ENCODE data around the gene PTPRK. TPM values are rescaled to one million over a fixed set of nuclear protein-coding genes. Genes with fewer than 3 reads are reported as not detected.

PTPRK gene
- total RNA-seq, 2 experiments from 2014 or later = not detected

DNA sequence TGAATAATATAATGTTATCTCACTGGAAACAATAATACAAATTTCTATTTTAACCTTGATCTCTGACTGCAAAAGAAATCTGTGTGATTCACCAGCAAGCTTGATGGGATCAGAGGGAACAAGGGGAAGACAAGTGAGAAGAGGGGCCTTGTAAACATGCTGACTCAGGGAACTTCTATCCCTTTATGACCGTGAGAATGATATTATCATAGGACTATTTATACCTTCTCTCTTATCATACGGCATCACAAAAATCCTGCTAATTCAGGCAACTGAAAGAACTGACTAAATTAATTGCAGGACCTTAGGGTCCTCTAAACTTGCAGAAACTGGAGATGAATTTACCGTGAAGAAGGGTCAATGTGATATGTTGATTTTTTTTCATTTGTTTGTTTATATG is 173.3 kb downstream of the PTPRK start:
- H3K4me2 ChIP-seq (ENCODE audit: low read length) = no peak overlapping the region
- no peaks in the 10 kb centered on the region for H3K9me2 ChIP-seq (ENCODE audit: insufficient read depth, low read length)
- intact Hi-C loops (cut with micrococcal nuclease; ENCODE audit: unreplicated experiment) = no loop called here
- H3K79me2 ChIP-seq (ENCODE audit: insufficient read depth, low read depth, low read length) = no peaks in the 10 kb centered on the region
- TF ChIP-seq, protein P1, sequence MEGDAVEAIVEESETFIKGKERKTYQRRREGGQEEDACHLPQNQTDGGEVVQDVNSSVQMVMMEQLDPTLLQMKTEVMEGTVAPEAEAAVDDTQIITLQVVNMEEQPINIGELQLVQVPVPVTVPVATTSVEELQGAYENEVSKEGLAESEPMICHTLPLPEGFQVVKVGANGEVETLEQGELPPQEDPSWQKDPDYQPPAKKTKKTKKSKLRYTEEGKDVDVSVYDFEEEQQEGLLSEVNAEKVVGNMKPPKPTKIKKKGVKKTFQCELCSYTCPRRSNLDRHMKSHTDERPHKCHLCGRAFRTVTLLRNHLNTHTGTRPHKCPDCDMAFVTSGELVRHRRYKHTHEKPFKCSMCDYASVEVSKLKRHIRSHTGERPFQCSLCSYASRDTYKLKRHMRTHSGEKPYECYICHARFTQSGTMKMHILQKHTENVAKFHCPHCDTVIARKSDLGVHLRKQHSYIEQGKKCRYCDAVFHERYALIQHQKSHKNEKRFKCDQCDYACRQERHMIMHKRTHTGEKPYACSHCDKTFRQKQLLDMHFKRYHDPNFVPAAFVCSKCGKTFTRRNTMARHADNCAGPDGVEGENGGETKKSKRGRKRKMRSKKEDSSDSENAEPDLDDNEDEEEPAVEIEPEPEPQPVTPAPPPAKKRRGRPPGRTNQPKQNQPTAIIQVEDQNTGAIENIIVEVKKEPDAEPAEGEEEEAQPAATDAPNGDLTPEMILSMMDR (conservative IDR thresholded peaks at IDR 0.05; ENCODE audit: low read length) = no peak
- TF ChIP-seq EZH2phosphoT487 (IDR thresholded peaks at IDR 0.05; ENCODE audit: borderline replicate concordance, low read depth, low read length) = no peak
- no peak overlapping the region for H2AFZ ChIP-seq (ENCODE audit: low read length)
- no peaks in the 10 kb centered on the region for H4K20me1 ChIP-seq (ENCODE audit: insufficient read depth, low read length)
- no TSS peak for BruUV-seq (replicated peaks)
- no peak overlapping the region for H3K27ac ChIP-seq (ENCODE audit: low read depth, low read length, poor library complexity, severe bottlenecking)
- no peaks in the 10 kb centered on the region for H3K4me1 ChIP-seq (ENCODE audit: insufficient read depth, low read length, poor library complexity, severe bottlenecking)
- ChIA-PET POLR2A (no interaction called here), CTCF (ENCODE audit: unreplicated experiment) (no interaction called here)
- no peaks in the 10 kb centered on the region for H3K36me3 ChIP-seq (ENCODE audit: insufficient read depth, low read length)
- DNase-seq (ENCODE audit: low spot score) = no peak
- no peak overlapping the region for H3K4me3 ChIP-seq (ENCODE audit: low read depth, low read length, poor library complexity, severe bottlenecking)
- no peaks in the 10 kb centered on the region for H3K9me3 ChIP-seq (ENCODE audit: low read length)

GRCh38 chr6:128346569-128346968 is 173.8 kb downstream of the PTPRK start:
- DNase-seq (ENCODE audit: low spot score) = no peak
- Histone ChIP-seq H3K4me2 (ENCODE audit: low read length) (no peak overlapping the region), H2AFZ (ENCODE audit: low read length) (no peak overlapping the region), H3K4me1 (ENCODE audit: insufficient read depth, low read length, poor library complexity, severe bottlenecking) (no peaks in the 10 kb centered on the region), H4K20me1 (ENCODE audit: insufficient read depth, low read length) (no peaks in the 10 kb centered on the region), H3K9me2 (ENCODE audit: insufficient read depth, low read length) (no peaks in the 10 kb centered on the region), H3K36me3 (ENCODE audit: insufficient read depth, low read length) (no peaks in the 10 kb centered on the region), H3K9me3 (ENCODE audit: low read length) (no peaks in the 10 kb centered on the region), H3K27ac (ENCODE audit: low read depth, low read length, poor library complexity, severe bottlenecking) (no peak overlapping the region), H3K4me3 (ENCODE audit: low read depth, low read length, poor library complexity, severe bottlenecking) (no peak overlapping the region), H3K79me2 (ENCODE audit: insufficient read depth, low read depth, low read length) (no peaks in the 10 kb centered on the region)
- TF ChIP-seq, protein P1 (conservative IDR thresholded peaks at IDR 0.05; ENCODE audit: low read length) = no peak
- no peak for TF ChIP-seq EZH2phosphoT487 (IDR thresholded peaks at IDR 0.05; ENCODE audit: borderline replicate concordance, low read depth, low read length)
- BruUV-seq (replicated peaks) = no TSS peak
- CTCF ChIA-PET (ENCODE audit: unreplicated experiment) = no interaction called here
- POLR2A ChIA-PET = no interaction called here
- intact Hi-C loops (cut with micrococcal nuclease; ENCODE audit: unreplicated experiment) = no loop called here

GRCh38 chr6:128345278-128345677 is 175.1 kb downstream of the PTPRK start:
- intact Hi-C loops (cut with micrococcal nuclease; ENCODE audit: unreplicated experiment) = no loop called here
- ChIA-PET POLR2A (no interaction called here), CTCF (ENCODE audit: unreplicated experiment) (no interaction called here)
- Histone ChIP-seq H3K9me3 (ENCODE audit: low read length) (no peaks in the 10 kb centered on the region), H3K9me2 (ENCODE audit: insufficient read depth, low read length) (no peaks in the 10 kb centered on the region), H3K4me1 (ENCODE audit: insufficient read depth, low read length, poor library complexity, severe bottlenecking) (no peaks in the 10 kb centered on the region), H3K79me2 (ENCODE audit: insufficient read depth, low read depth, low read length) (no peaks in the 10 kb centered on the region), H3K27ac (ENCODE audit: low read depth, low read length, poor library complexity, severe bottlenecking) (no peak overlapping the region), H3K36me3 (ENCODE audit: insufficient read depth, low read length) (no peaks in the 10 kb centered on the region), H4K20me1 (ENCODE audit: insufficient read depth, low read length) (no peaks in the 10 kb centered on the region), H3K4me2 (ENCODE audit: low read length) (no peak overlapping the region), H2AFZ (ENCODE audit: low read length) (no peak overlapping the region), H3K4me3 (ENCODE audit: low read depth, low read length, poor library complexity, severe bottlenecking) (no peak overlapping the region)
- no peak for DNase-seq (ENCODE audit: low spot score)
- no TSS peak for BruUV-seq (replicated peaks)
- TF ChIP-seq, protein P1 (conservative IDR thresholded peaks at IDR 0.05; ENCODE audit: low read length) = no peak
- TF ChIP-seq EZH2phosphoT487 (IDR thresholded peaks at IDR 0.05; ENCODE audit: borderline replicate concordance, low read depth, low read length) = no peak
